HG03520 (cell line): ENCODE results near the gene FGF13.

Experiments
- ATAC-seq: cut with Tn5 transposase; IDR thresholded peaks from one replicate; pipeline ENCODE4 v1.9.1; 2021; ENCODE audit warnings: mild to moderate bottlenecking, moderate library complexity; ENCODE audit not compliant: unreplicated experiment

The FGF13 gene

GRCh38 chrX:138711399-138712347, at the start of gene FGF13:
TSS of gene FGF13 (minus strand) at chrX:138711717. CDS start at chrX:138711003, 714 bp downstream.
- ATAC-seq, result no peak

DNA sequence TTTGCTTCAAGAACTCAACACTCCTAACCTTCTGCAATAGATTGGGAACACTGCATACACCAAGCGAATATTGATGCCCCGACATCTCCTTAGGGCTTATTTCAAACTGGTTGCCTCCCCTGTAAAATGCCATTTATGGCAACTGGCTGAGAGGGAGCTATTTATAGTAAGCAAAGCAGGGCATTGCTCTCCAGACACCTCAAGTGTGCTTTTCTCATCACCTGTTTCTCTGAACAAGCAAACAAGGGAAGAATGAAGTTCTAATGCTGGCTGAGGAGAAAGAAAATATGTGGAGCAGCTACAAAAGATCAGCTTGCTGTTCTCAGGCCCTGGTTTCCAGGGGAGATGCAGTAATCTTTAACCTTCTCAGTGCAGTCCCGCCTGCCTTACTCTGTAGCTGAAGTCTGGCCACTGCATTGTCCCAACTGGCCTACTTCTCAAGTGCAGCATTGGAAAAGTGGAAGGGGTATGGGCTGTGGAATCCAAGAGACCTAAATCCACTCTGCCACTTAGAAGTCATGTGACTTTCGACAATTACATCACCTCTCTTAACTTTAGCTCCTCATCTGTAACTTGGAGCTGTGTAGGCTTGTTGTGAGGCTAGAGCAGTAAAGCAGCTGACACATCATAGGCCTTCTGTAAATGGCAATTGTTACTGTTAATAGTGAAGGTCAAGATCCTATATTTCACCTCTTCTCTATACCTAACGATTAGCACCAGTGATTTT, 47.9 kb upstream of the FGF13 start:
- ATAC-seq, result no peak

DNA sequence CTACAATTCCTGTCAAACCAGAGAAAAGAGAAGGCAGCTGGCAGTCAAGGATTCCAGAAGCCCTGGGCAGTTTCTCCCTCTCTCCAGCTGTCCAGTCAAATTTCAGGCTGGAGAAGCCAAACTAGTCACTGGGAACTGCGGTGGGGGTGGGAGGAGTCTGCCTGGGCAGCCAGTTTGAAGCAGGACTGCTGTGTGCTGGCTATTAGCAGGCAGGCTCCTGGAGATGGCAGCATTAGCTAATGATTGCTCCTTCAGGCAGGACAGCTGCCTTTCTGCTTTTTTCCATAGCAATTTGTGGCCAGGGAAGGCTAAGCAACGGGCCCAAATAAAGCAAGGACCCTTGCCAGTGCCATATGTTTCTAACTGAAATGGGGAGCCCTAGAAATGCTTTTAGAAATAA, 44.7 kb upstream of the FGF13 start:
- ATAC-seq, result no peak

GRCh38 chrX:138754861-138755260, 43.3 kb upstream of the FGF13 start:
- ATAC-seq, result no peak

DNA sequence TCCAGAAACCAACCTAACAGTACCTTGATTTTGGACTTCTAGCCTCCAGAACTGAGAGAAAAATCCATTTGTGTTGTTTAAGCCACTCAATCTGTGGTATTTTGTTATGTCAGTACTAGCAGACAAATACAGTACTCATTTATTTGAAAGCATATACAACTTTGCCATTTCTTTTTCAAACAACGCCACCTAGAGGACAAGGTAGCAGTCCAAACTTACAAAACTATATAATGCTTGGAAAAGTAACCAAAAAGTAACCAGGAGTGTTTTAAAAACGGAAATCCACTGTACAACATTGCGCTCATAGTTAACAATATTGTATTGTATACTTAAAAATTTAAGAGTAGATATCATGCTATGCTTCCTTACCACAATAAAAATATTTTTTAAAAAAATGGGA, 37.0 kb upstream of the FGF13 start:
- no peak for ATAC-seq

GRCh38 chrX:138745196-138745595, 33.7 kb upstream of the FGF13 start:
- peak; percentile 74 for ATAC-seq

- ATAC-seq, result no peak
Observed at GRCh38 chrX:138742217-138742616, 30.7 kb upstream of the FGF13 start.

GRCh38 chrX:138740341-138740740, 28.8 kb upstream of the FGF13 start:
- ATAC-seq, result no peak

GRCh38 chrX:138723301-138723700, 11.8 kb upstream of the FGF13 start:
- ATAC-seq, result no peak

GRCh38 chrX:138719396-138719795, 7.9 kb upstream of the FGF13 start:
- no peak for ATAC-seq

DNA sequence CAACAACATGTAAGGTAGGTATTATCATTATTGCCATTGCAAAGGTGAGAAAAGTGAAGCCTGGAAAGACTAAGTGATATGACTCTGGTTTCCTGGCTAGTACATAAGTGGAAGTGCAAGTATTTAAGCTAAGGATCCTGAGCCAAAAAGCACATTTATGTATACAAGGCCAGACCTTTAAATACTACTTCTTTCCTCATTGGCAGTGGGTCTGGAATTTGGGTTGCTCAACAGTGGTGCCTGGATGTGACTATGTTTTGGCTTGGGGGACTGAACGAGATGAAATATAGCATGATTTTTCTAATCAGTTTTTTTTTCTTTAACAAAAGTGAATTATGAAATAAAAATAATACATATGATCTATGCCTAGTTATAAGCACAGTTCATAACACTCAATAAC, 7.4 kb upstream of the FGF13 start:
- ATAC-seq, result no peak

DNA sequence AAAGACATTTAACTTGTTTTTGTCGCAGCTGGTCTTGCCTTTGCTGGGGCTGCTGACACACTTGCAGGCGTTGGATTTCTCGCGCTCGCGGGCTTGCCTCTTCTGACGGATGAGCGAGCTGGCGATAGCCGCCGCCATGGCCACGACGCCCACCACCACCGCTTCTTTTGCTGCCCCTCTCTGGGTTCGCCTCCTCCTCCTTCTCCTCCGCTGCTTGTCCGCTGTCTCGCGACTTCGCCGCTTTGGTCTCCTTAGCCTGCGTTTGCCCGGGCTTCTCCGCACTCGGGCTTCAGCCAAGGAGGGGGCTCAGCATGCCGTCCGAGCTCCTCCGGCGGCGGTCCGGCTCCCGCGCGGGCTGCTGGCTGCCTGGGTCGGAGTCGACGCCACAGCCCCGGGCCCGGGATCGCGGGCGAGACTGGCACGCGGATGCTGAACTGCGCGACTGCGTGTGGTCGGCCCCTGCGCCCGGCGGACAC, 613 bp downstream of the FGF13 start:
- ATAC-seq, result no peak

DNA sequence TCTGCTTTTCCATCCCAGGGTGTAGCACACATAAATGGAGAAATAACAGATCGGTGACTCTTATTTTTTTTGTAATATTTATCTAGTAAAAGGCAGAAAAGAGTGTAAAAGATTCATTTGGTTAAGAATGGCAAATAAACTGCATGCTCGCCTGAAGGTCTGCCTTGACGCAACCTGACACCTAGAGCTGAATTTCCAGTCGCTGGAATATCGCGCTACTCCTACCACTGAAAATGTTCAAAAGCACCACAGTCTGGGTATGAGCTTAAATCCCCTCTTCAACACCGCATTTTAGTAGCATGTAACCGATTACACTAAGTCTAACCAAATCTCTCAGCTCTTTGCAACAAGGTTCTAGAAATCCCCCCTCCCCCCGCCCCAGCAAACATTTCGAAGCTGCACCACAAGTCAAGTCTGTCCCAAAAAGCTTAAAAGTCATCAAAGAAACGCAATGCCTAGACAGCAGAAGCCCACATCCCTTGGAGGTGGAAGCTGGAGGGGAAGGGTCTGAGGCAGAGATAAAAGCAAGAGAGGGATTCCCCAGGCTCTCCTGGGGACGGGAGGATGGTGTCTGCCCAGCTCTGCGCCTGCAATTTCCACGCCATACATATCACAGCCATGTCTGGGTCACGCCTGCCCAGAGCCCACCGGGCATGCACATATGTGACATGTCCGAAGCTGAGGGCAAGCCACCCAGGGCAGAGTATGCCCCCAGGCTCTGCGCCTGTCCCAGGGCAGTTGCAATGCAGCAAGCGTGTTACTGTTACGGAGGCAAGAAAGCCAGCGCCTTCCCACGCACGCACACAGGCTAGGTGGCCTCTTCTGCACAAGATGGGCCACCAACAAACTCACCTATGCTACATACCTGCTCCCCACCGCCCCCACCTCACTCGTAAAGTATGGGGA, 1.4 kb downstream of the FGF13 start:
- no peak for ATAC-seq

DNA sequence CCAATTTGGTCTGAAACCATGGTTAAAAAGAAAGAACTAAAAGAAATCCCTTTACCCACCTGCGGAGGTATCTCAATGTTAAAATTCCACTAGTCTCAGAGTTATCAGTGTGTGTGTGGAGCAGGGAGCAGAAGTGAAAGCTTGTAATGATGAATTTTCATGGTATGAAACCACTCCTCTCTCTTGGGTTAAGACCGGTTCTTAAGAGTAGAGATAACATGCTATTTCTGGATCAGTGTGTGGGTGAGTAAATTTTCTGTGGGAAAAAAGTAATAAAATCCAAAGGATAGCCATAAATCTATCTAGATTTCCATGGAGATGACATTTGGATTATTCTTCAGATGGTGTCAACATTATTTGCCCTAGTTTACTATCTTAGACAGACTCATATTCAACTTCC, 3.2 kb downstream of the FGF13 start:
- ATAC-seq, result no peak

- ATAC-seq, result no peak
Observed at GRCh38 chrX:138704596-138704995, 6.9 kb downstream of the FGF13 start.

DNA sequence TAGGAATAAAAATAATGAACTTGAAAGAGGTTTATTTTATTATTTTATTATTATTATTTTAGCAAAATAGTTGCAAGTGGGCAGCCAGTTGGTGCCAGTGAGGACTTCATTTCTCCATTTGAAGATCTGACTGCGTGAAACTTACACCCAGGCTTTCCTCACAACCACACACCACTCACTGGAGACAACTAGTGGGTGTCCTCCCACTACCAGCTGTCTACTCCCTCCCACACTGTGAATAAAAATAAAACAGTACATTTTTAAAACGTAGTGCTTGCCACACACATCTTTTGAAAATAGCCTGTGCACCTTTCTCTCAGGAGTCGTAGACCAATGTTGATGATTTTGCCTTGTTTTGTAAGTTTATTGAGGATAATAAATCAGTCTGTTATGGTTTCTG, 7.4 kb downstream of the FGF13 start:
- ATAC-seq, result no peak

DNA sequence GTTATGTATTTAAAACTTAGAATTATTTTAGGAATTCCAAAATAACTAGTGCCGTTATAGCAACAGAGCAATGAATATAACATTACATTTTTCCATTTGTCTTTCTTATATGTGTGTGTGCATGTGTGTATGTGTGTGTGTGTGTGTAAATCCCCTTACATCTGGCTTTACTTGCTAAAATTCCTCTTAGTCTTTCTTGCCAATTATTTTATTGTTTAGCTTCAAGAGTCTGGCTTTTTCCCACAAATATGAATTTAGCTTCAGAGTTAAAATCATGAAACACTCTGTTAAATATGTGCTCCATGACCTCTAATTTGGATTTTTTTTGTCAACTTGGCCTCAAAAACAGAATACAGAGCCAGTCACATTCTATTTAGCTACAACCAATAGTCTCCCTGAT, 18.9 kb downstream of the FGF13 start:
- no peak for ATAC-seq

GRCh38 chrX:138691186-138691585, 20.3 kb downstream of the FGF13 start:
- ATAC-seq, result no peak

- no peak for ATAC-seq
Observed at GRCh38 chrX:138690591-138690990, 20.9 kb downstream of the FGF13 start.

- ATAC-seq, result no peak
Observed at GRCh38 chrX:138683600-138683999, 27.9 kb downstream of the FGF13 start.

GRCh38 chrX:138669693-138670092, 41.8 kb downstream of the FGF13 start:
- no peak for ATAC-seq
